ENCODE data around the gene ZNF880.
"Not testable (repeated sequence)": the region's sequence is repeated elsewhere in the genome, so short reads cannot be mapped to it uniquely, and the experiment has no call there.

Gene ZNF880

DNA sequence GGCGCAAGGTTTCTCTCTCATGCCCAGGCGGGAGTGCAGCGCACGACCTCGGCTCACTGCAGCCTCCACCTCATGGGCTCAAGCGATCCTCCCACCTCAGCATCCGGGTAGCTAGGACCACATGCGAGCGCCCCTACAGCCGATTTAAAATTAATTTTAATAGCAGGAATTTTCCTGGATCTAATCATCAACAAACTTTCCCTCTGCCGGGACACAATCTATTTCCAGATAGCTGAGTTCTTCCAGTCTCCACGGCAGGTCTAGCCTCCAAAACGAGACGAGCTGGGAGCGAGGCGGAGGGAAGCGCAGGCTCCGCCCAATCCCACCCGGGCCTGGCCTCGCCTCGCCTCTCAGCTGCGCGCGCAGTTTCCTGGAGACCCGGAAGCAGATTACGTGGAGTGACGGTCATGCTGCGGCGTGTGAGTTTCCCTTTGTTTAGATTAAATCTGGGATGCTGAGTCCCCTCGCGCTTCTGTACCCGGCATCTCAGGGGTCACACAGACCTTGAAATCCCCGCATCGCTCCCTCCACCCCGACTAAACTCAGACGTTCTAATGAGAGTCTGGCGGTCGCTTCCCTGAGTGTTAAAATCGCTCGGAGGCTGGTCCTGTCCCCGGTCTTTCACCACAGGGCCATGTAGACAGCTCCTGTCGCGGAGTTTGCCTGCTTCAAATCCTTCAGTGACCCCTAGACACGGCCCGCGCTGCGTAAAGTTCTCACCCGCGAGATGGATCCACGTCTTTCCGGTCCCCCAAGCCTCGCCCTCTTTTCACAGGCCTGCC is at the start of gene ZNF880:
Gene ZNF880 (plus strand): TSS at position 365 of the 782 bp plus-strand sequence. CDS start 43 bp downstream, at position 408.
- DNase-seq: peak; percentile 87 to 92

DNA sequence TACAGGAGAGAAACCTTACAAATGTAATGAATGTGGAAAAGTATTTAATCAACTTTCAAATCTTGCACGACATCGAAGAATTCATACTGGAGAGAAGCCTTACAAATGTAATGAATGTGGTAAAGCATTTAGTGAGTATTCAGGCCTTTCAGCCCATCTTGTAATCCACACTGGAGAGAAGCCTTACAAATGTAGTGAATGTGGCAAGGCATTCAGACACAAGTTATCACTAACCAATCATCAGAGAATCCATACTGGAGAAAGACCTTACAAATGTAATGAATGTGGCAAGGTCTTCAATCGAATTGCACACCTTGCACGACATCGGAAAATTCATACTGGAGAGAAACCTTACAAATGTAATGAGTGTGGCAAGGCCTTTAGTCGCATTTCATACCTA is 47.3 kb upstream of the ZNF880 start:
- no peak for DNase-seq

DNA sequence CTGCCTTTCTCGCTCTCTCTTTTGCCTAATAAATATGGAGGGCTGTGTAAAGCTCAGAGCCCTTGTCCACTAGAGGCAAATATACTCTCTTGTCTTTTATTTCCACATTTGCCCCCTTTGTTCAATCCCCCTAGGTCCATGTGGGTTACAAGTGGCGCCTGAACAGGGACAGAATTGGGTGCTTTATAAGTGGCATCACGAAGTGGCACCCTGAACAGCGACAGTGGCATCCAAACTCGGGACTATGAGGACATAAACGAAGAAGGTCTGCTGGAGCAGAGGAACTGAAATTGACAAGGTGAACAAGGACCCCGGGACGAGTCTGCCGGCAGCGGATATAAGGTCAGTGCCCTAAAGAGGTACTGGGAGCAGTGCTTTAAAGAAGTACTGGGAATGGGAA is 38.0 kb upstream of the ZNF880 start:
- DNase-seq: no peak

DNA sequence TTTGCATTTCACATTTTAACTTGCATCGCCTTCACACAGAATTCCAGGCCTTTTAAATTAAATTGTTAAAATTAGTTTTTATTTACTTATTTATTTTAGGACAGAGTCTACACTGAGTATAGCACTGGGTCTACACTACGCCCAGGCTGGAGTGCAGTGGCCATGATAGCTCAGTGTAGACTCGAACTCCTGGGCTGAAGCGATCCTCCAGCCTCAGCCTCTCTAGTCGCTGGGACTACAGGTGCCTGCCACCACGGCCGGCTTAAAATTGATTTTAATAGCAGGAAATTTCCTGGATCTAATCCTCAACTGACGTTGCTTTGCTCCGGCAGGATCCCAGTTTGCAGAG is 34.0 kb upstream of the ZNF880 start:
- DNase-seq: peak in 1 of 2 experiments; percentile 40

DNA sequence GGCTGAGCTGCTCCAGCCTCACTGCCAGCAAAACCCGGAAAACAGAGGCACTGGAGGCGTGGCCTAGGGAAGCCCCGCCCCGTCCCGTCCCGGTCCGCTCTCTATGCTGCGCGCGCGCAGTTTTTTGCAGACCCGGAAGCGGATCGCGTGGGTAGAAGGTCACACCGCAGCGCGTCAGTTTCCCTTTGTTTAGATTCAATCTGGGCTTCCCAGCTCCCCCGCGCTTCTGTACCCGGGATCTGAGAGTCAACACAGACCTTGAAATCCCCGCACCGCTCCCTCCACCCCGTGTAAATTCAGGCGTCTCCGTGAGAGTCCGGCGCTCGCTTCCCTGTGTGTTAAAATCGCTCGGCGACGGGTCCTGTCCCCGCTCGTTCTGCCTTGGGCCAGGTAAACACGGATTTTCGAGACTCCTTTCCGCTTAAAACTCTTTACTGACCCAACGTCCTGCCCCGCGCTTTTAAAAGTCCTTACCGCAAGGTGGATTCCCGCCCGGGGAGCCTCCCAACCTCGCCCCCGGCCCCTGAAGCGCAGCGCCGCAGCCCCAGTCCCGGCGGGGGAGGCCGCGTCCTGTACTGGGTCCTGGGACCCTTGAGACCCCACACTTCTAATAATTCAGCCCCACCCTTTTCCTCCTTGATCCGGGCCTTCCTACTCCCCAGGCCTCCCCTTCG is 33.5 kb upstream of the ZNF880 start, which contains the start of gene ZNF610:
Gene ZNF610 (plus strand): TSS at position 127 of the 674 bp plus-strand sequence. CDS start 12,930 bp downstream, outside the sequence.
- DNase-seq: peak; percentile 78 to 94

DNA sequence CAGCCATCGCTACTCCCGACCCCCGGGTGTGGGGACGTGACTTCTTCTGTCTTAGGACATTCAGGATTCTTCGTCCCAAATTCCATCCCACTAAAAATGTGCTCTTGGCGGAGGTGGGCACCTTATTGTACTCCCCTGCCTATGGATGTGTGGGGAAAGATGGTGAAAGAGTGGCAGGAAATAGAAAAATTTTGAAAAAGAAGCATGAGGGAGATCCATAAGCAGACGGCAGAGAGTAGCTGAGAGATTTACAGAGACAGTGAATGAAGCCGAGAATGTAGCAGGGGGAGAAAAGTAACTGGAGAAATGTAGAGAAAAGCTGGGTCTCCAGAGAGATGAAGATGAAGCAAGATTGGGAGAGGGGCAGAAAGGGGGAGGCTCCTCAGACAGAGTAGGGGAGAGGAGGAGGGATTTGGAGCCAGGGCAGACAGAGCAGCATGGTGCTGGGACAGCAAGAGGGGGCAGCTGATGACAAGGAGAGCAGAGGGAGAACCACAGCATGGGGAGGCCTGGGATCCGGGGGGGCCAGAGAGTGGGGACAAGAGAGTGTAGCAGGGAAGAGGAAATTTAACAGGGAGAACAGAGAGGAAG is 32.8 kb upstream of the ZNF880 start:
- peak in 1 of 2 experiments; percentile 13 for DNase-seq

DNA sequence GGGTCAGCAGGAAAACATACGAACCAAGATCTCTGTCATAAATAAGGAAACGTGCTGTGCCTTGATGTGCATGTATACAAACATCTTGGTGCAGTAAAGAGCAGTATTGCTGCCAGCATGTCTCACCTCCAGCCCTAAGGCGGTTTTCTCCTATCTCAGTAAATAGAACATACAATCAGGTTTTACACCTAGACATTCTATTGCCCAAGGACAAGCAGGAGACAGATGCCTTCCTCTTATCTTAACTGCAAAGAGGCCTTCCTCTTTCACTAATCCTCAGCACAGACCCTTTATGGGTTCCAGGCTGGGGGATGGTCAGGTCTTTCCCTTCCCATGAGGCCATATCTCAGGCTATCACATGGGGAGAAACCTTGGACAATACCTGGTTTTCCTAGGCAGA is 30.7 kb upstream of the ZNF880 start:
- not testable (repeated sequence) for DNase-seq

DNA sequence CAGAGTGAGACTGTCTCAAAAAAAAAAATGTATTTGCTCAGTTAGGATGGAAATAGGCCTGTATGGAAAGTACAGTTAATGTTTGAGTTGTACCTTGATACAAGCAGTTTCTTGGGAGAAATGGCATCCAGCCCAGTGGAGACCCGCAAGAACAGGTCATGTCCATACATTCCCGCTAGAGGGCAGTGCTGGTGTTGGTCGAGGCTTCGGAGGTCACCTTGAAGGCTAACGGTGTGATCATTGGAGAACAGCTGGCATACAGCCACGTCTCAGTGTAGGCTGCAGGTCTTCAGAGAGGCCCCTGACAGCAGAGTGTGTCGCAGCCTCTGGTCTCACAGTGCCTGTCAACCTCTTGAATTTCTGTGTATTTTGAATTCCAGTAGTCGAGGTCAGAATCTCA is 26.2 kb upstream of the ZNF880 start:
- peak; percentile 57 to 81 for DNase-seq

DNA sequence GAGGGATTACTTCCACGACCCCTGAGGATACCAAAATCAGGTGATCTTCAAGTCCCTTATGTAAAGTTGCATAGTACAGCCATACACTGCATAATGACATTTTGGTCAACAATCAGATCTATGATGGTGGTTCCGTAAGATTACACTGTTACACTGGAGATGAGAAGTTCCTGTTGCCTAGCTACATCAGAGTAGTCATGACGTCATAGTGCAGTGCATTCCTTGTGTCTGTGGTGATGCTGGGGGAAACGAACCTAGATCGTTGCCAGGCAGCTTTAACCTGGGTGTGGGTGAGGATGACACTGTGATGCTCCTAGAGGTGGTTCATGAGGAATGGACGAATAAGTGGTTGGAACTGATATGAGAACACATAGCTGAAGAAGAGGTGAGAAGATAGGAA is 24.6 kb upstream of the ZNF880 start:
- no peak for DNase-seq

DNA sequence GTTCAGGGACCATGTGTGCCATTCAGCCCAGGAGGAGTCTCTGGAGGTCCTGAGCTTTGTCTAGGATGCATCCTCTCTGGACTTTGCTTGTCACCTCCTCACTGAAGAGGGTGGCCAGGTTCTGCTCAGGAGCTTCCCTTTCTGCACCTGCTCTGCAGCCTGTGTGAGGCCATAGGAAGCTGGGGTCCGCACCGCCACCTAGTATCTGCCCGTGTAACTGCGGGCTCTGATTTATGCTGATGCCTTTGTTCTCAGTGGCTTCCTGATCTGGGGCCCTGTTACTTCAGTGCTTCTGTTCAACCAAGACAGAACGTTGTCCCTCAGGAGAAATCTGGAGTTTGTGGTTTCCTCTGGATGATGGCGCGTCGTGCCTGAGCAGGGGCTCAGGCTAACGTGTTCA is 18.2 kb upstream of the ZNF880 start:
- peak in 1 of 2 experiments; percentile 18 for DNase-seq

DNA sequence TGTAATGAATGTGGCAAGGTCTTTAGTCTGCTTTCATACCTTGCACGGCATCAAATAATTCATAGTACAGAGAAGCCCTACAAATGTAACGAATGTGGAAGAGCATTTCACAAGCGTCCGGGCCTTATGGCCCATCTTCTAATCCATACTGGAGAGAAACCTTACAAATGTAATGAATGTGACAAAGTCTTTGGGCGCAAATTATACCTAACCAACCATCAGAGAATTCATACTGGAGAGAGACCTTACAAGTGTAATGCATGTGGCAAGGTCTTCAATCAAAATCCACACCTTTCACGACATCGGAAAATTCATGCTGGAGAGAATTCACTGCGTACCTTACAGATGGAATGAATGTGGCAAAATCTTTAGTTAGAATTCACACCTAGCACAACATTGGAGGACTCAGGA is 3.3 kb upstream of the ZNF880 start:
- DNase-seq: no peak

DNA sequence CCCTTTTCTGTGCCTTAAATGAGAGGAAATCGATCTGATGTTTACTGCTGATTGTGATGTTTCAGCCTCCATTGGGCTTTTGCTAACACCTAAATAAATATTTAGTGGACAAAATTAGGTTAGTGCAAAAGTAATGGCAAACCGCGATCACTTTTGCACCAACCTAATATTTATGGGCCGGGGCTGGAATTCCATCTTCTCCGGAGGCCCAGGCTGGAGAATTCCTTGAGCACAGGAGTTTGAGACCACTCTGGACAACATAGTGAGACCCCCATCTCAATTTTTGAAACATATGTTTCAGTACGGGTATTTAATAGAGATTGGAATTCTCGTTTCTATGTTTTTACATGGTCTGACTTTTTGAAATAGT is 603 bp downstream of the ZNF880 start:
- no peak for DNase-seq

DNA sequence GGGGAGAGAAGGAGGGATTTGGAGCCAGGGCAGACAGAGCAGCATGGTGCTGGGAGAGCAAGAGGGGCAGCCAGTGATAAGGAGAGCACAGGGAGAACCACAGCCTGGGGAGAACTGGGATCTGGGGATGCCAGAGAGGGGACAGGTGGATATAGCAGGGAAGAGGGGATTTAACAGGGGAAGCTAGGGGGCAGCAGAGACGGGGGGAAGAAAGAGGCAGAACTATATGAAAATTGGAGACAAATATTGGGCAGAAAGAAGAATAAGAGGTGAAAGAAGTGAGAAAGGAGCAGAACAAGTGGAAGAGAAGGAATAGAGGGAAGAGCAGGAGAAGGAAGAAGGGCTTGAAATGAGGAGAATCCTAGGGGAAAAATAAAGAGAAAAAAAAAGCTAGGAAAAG is 21.4 kb downstream of the ZNF880 start:
- DNase-seq: no peak

DNA sequence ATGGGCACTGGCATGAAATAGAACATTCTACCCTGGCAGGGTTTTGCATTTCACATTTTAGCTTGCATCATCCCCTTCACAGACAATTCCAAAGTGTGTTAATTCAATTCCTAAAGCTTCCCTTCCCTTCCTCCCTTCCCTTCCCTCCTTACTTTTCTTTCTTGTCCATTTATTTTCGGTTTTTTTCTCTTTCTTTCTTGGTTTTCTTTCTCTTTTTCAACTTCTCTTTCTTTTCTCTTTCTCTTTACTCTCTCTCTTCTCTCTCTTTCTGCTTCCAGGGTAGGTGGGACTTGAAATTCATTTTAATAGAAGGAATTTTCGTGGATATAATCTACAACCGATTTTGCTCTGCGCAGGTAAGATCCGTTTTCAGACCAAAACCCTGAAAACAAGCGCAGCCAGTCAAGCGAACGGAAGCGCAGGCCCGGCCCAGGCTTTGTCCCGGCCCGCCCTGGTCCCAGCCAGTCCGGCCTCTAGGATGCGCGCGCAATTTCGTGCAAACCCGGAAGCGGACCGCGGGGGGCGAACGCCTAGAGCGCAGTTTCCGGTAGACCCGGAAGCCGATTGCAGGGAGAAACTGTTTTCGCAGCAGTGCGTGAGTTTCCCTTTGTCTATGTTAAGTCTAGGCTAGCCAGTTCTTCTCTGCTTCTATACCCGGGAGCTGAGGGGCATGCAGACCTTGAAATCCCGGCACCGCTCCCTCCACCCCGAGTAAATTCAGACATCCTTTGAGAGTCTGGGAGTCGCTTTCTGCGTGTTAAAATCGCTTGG is 27.8 kb downstream of the ZNF880 start, which contains the start of gene ZNF528:
Gene ZNF528 (plus strand): TSS at position 540 of the 771 bp plus-strand sequence. CDS start 4,165 bp downstream, outside the sequence.
- DNase-seq: peak; percentile 92 to 99

DNA sequence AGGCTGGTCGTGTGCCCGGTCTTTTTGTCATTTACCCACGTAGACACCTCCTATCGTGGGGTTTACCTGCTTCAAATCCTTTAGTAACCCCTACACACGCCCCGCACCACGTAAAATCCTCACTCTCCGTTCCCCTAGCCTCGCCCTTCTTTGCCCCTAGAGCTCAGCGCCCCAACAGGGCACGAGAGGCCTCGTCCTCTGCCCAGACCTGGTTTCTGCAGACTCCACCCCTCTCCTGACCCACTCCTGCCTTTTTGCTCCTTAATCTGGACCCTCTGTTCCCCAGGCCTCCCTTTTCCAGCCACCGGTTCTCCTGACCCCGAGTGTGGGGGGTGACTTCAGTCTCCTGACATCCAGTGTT is 28.3 kb downstream of the ZNF880 start:
- peak in 1 of 2 experiments; percentile 50 for DNase-seq

DNA sequence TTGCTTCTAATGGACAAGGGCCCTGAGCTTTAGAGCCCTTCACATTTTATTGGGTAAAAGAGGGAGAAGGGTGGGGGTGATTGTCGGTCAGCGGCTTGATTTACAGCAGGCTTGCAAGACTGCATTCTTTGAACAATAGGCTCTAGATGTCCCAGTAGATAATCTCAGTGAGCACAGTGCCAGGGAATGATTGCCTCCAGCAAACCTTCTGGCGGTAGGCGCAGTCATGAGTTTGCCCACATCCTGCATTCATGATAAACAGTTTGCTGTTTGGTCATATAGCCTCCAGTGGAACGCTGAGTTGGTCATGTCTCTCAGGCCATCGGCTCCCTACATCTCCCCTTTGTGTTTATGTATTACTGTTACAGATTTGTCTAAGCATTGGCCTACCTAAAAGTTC is 40.6 kb downstream of the ZNF880 start:
- DNase-seq: no peak

DNA sequence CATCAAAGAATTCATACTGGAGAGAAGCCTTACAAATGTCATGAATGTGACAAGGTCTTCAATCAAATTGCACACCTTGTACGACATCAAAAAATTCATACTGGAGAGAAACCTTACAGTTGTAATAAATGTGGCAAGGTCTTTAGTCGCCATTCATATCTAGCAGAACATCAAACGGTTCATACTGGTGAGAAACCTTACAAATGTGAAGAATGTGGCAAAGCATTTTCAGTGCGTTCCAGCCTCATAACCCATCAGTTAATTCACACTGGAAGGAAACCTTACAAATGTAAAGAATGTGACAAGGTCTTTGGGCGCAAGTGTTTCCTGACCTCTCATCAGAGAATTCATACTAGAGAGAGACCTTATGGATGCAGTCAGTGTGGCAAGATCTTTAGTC is 46.0 kb downstream of the ZNF880 start:
- no peak for DNase-seq

DNA sequence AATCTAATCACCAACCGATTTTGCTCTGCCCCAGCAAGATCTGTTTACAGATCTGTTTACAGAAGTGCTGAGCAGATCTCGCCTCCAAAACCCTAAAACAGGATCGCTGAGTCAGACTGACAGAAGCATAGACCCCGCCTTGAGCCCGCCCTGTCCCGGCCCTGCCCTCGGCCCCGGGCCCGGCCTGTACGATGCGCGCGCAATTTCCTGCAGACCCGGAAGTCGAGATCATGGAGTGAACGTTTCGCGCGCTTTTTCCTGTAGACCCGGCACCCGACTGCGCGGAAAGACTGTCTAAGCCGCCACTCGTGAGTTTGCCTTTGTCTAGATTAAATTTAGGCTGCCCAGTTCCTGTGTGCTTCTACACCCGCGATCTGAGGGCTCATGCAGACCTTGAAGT is 59.2 kb downstream of the ZNF880 start, which contains the start of gene ZNF534:
Gene ZNF534 (plus strand): TSS at position 212 of the 400 bp plus-strand sequence. CDS start 2,327 bp downstream, outside the sequence.
- no peak for DNase-seq
